OCI-LY1 (cell line): Measurements from ENCODE around the gene AGL.
A peak's percentile ranks its signal among the peaks of the same experiment; 100 is the strongest.
"Not testable (repeated sequence)": the region's sequence is repeated elsewhere in the genome, so short reads cannot be mapped to it uniquely, and the experiment has no call there.

Source experiments
- H2AFZ ChIP-seq: fragments of 200-600 bp; sonication (generic), shearing (Covaris generic); 2 replicates; pipeline ENCODE4 v1.6.0; 2014; ENCODE audit warnings: antibody characterized with exemption, mild to moderate bottlenecking, low read length
- H3F3A ChIP-seq: fragments of 200-600 bp; sonication (generic), shearing (Covaris generic); 2 replicates; pipeline ENCODE4 v1.6.0; 2014; ENCODE audit warnings: mild to moderate bottlenecking, antibody characterized with exemption, low read length, moderate library complexity; ENCODE audit not compliant: insufficient read depth
- H3K27ac ChIP-seq: fragments of 200-600 bp; sonication (generic); 2 replicates; pipeline ENCODE4 v1.5.1; 2014; ENCODE audit warnings: low read length, mixed run types, mild to moderate bottlenecking, low read depth; ENCODE audit not compliant: poor library complexity, severe bottlenecking
- H3K27me3 ChIP-seq: fragments of 200-600 bp; sonication (generic); 2 replicates; pipeline ENCODE4 v1.6.0; 2014; ENCODE audit warnings: antibody characterized with exemption, mild to moderate bottlenecking, low read length, moderate library complexity; ENCODE audit not compliant: insufficient read depth
- H3K36me3 ChIP-seq: fragments of 200-600 bp; sonication (generic); 2 replicates; pipeline ENCODE4 v1.6.1; 2014; ENCODE audit warnings: mild to moderate bottlenecking, antibody characterized with exemption, low read length, moderate library complexity, mixed read lengths; ENCODE audit not compliant: insufficient read depth
- H3K4me1 ChIP-seq: fragments of 200-600 bp; sonication (generic); 2 replicates; pipeline ENCODE4 v1.5.1; 2014; ENCODE audit warnings: mild to moderate bottlenecking, low read length, moderate library complexity; ENCODE audit not compliant: insufficient read depth, severe bottlenecking
- H3K4me2 ChIP-seq: fragments of 200-600 bp; sonication (generic), shearing (Covaris generic); 2 replicates; pipeline ENCODE4 v1.6.1; 2014; ENCODE audit warnings: low read length
- H3K4me3 ChIP-seq: fragments of 200-600 bp; sonication (generic); 2 replicates; pipeline ENCODE4 v1.5.1; 2014; ENCODE audit warnings: low read length, low read depth, mild to moderate bottlenecking, mixed read lengths; ENCODE audit not compliant: poor library complexity, severe bottlenecking
- H3K79me2 ChIP-seq: fragments of 200-600 bp; shearing (Covaris generic); 2 replicates; pipeline ENCODE4 v1.6.1; 2016; ENCODE audit warnings: mixed run types, low read length, mixed read lengths; ENCODE audit not compliant: insufficient read depth
- H3K9ac ChIP-seq: fragments of 200-600 bp; sonication (generic), shearing (Covaris generic); 2 replicates; pipeline ENCODE4 v1.6.1; 2014; ENCODE audit warnings: mild to moderate bottlenecking, low read length, mixed read lengths
- H3K9me2 ChIP-seq: fragments of 200-600 bp; sonication (generic), shearing (Covaris generic); 2 replicates; pipeline ENCODE4 v1.6.1; 2014; ENCODE audit warnings: low read depth, mild to moderate bottlenecking, low read length, mixed read lengths
- H3K9me3 ChIP-seq: fragments of 200-600 bp; shearing (Covaris generic); 2 replicates; pipeline ENCODE4 v1.6.1; 2014; ENCODE audit warnings: low read length, mixed read lengths
- H4K20me1 ChIP-seq: fragments of 200-600 bp; sonication (generic), shearing (Covaris generic); 2 replicates; pipeline ENCODE4 v1.6.0; 2016; ENCODE audit warnings: mild to moderate bottlenecking, low read length; ENCODE audit not compliant: insufficient read depth
- EZH2 ChIP-seq: fragments of 200-600 bp; sonication (generic), shearing (Covaris generic); IDR thresholded peaks from 2 replicates; pipeline ENCODE4 v1.8.0; 2017; ENCODE audit warnings: borderline replicate concordance, mixed run types, mild to moderate bottlenecking, antibody characterized with exemption, low read length, moderate library complexity, mixed read lengths
- TF ChIP-seq, protein P1 (sequence below): fragments of 200-600 bp; sonication (generic), shearing (Covaris generic); IDR thresholded peaks from 2 replicates; pipeline ENCODE4 v1.5.1; 2017; ENCODE audit warnings: mild to moderate bottlenecking, antibody characterized with exemption, low read length, moderate library complexity, mixed read lengths

Gene AGL

DNA sequence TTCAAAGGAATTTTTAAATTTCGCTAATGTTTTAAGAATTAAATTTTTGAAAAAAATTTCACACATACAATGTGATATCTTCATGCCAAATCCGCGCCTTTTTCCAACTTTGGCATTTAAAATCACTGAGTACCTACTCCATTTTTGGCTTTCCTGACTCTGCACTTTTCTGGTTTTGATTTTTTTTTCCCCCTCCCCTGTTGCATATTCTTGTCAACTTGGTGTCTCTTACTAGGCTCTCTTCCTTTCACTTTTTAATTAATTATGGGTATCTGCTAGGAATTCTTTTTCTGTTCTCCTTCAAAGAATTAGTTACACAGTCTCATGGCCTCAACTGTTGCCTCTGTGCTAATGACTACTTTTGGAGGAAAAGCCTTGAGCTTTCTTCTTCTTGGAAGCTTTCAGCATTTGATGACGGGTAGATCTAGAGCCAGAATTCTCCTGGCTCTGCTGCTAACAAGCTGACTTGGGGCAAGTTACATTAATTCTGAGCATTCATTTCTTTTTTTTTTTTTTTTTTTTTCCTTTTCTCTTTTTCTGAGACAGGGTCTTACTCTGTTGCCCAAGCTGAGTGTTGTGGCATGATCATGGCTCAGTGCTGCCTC is 1.8 kb downstream of the AGL start:
- Histone ChIP-seq H3F3A (no peaks in the 10 kb centered on the region), H3K4me2 (peak overlapping the region; percentile 84), H3K36me3 (peaks cover 8% of the 10 kb centered on the region), H2AFZ (no peak overlapping the region), H3K4me1 (peaks cover 32% of the 10 kb centered on the region), H3K9me3 (no peaks in the 10 kb centered on the region), H3K9ac (no peak overlapping the region), H3K27me3 (no peaks in the 10 kb centered on the region), H3K27ac (no peak overlapping the region), H4K20me1 (no peaks in the 10 kb centered on the region), H3K79me2 (0 out of 2 replicates have a peak, but pooled peaks cover 13% of the 10 kb centered on the region), H3K4me3 (peak overlapping the region; percentile 77), H3K9me2 (no peaks in the 10 kb centered on the region)
- TF ChIP-seq, protein P1, sequence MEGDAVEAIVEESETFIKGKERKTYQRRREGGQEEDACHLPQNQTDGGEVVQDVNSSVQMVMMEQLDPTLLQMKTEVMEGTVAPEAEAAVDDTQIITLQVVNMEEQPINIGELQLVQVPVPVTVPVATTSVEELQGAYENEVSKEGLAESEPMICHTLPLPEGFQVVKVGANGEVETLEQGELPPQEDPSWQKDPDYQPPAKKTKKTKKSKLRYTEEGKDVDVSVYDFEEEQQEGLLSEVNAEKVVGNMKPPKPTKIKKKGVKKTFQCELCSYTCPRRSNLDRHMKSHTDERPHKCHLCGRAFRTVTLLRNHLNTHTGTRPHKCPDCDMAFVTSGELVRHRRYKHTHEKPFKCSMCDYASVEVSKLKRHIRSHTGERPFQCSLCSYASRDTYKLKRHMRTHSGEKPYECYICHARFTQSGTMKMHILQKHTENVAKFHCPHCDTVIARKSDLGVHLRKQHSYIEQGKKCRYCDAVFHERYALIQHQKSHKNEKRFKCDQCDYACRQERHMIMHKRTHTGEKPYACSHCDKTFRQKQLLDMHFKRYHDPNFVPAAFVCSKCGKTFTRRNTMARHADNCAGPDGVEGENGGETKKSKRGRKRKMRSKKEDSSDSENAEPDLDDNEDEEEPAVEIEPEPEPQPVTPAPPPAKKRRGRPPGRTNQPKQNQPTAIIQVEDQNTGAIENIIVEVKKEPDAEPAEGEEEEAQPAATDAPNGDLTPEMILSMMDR: no peak
- TF ChIP-seq EZH2: no peak

DNA sequence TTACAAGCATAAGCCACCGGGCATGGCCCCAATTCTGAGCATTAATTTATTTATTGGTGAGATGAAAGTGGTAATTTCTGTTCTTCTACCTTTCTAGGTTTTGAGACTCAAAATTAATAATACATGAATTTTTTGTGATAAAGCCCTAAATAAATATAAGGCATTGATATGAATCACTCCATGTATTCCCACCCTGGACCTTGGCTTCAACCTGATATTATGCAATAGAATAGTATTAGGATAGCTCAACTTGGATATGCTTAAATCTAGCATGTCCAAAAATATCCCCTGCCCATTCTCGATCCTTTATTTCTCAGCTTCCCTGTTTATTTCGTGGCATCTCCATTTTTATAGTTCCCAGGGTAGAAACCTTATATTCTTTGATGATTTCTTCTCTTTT is 2.5 kb downstream of the AGL start:
- no peak overlapping the region for H3K27ac ChIP-seq
- H3K36me3 ChIP-seq: peaks cover 8% of the 10 kb centered on the region
- 0 out of 2 replicates have a peak, but pooled peaks cover 13% of the 10 kb centered on the region for H3K79me2 ChIP-seq
- peaks cover 32% of the 10 kb centered on the region for H3K4me1 ChIP-seq
- H3K9me3 ChIP-seq: no peaks in the 10 kb centered on the region
- no peaks in the 10 kb centered on the region for H3K27me3 ChIP-seq
- no peak for TF ChIP-seq EZH2
- TF ChIP-seq, protein P1: no peak
- no peak overlapping the region for H3K4me2 ChIP-seq
- no peaks in the 10 kb centered on the region for H4K20me1 ChIP-seq
- H3F3A ChIP-seq: no peaks in the 10 kb centered on the region
- no peak overlapping the region for H3K4me3 ChIP-seq
- H2AFZ ChIP-seq: no peak overlapping the region
- H3K9ac ChIP-seq: no peak overlapping the region
- no peaks in the 10 kb centered on the region for H3K9me2 ChIP-seq

DNA sequence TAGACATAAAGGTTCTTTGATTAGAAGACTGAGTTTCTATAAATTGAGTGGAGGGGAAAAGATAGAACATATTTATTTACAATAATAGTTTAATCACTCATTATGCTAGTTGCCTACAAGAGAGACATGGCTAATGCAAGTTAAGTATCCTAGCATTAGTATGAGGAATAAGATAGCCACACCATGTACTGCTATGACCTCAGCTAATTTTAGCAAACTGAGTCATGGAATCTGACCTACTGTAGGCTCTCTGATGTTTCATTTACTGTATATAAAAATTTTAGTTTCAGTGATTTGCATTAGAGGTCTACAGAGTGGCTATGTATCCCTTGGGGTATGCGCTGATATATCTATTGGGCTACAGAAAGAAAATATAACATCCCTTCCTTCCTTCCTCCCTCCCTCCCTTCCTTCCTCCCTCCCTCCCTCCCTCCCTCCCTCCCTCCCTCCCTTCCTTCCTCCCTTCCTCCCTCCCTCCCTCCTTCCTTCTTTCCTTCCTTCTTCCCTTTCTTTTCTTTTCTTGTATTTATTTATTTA is 5.8 kb downstream of the AGL start:
- no peaks in the 10 kb centered on the region for H4K20me1 ChIP-seq

DNA sequence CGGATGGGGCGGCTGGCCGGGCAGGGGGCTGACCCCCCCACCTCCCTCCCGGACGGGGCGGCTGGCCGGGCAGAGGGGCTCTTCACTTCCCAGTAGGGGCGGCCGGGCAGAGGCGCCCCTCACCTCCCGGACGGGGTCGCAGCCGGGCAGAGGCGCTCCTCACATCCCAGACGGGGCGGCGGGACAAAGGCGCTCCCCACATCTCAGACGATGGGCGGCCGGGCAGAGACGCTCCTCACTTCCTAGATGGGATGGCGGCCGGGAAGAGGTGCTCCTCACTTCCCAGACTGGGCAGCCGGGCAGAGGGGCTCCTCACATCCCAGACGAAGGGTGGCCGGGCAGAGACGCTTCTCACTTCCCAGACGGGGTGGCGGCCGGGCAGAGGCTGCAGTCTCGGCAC is 6.9 kb downstream of the AGL start:
- not testable (repeated sequence) for H3K27me3 ChIP-seq, H3F3A ChIP-seq, H3K4me1 ChIP-seq, H3K9me3 ChIP-seq, H3K4me2 ChIP-seq, H3K79me2 ChIP-seq, H4K20me1 ChIP-seq, H3K9ac ChIP-seq, H3K9me2 ChIP-seq, H3K4me3 ChIP-seq, H3K27ac ChIP-seq, H2AFZ ChIP-seq
- H3K36me3 ChIP-seq: peaks cover 24% of the 10 kb centered on the region

More for the DNA sequence above, 5.8 kb downstream of the AGL start:
- H2AFZ ChIP-seq: no peak overlapping the region
- H3K4me2 ChIP-seq: no peak overlapping the region
- no peaks in the 10 kb centered on the region for H3K27me3 ChIP-seq
- H3K36me3 ChIP-seq: peaks cover 14% of the 10 kb centered on the region
- no peak overlapping the region for H3K4me3 ChIP-seq
- no peaks in the 10 kb centered on the region for H3F3A ChIP-seq
- H3K27ac ChIP-seq: no peak overlapping the region
- no peak for TF ChIP-seq EZH2
- TF ChIP-seq, protein P1: no peak
- H3K9ac ChIP-seq: no peak overlapping the region
- H3K9me3 ChIP-seq: no peaks in the 10 kb centered on the region
- H3K4me1 ChIP-seq: peaks cover 12% of the 10 kb centered on the region
- H3K9me2 ChIP-seq: no peaks in the 10 kb centered on the region
- 0 out of 2 replicates have a peak, but pooled peaks cover 7% of the 10 kb centered on the region for H3K79me2 ChIP-seq
